Effector memory CD8-positive, alpha-beta T cell (primary cell): ENCODE results near the gene ZMYND11.
"Not testable (repeated sequence)": the region's sequence is repeated elsewhere in the genome, so short reads cannot be mapped to it uniquely, and the experiment has no call there.

ENCODE experiments used
- ATAC-seq: fragments of 150-1000 bp; cut with Tn5 transposase; replicated peaks from 2 replicates; pipeline ENCODE4 v1.10.0; 2021; ENCODE audit warnings: mild to moderate bottlenecking, moderate library complexity
- DNase-seq, 3 experiments: peaks; one replicate each; pipeline ENCODE4 v3.0.0; 2021
- H3K27ac Mint-ChIP-seq, 2 donors: one replicate each; pipeline ENCODE4 v1.8.0; 2022; ENCODE audit warnings: mild to moderate bottlenecking in 2 of 2, mixed read lengths in 2 of 2, moderate library complexity in 2 of 2
- H3K27me3 Mint-ChIP-seq, 2 donors: one replicate each; pipeline ENCODE4 v1.8.0; 2022; ENCODE audit warnings: mixed read lengths in 2 of 2
- H3K36me3 Mint-ChIP-seq: one replicate; pipeline ENCODE4 v1.8.0; 2022; ENCODE audit warnings: mild to moderate bottlenecking, moderate library complexity, mixed read lengths; ENCODE audit not compliant: insufficient read depth
- H3K4me1 Mint-ChIP-seq, 2 donors: one replicate each; pipeline ENCODE4 v1.8.0; 2022; ENCODE audit warnings: low read depth in 2 of 2, mixed read lengths in 2 of 2
- H3K4me3 Mint-ChIP-seq, 2 donors: one replicate each; pipeline ENCODE4 v1.8.0; 2022; ENCODE audit warnings: mild to moderate bottlenecking in 2 of 2, mixed read lengths in 2 of 2, moderate library complexity in 2 of 2
- H3K9me3 Mint-ChIP-seq, 2 donors: one replicate each; pipeline ENCODE4 v1.8.0; 2022; ENCODE audit warnings: mixed read lengths in 2 of 2

Gene ZMYND11

DNA sequence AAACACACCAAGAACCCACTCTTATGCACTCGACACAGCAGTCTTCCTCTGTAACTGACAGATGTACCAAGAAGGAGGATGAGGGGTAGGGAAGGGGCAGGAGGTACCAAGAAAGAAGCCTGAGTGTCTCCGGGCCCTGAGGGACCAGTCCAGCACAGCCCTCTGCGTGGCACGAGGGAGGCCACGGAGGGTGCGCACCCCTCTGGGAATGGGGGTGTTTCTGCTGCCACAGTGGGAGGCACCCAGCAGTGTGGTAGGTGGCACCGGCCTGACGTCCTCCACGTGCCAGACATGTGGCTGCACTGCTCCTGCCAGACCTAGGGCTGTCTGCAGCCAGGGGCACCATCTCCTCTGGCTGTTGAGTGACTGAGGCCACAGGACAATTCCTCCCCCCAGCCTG, 154.3 kb downstream of the ZMYND11 start:
- peaks cover 12 to 15% of the 10 kb centered on the region in 2 donors for H3K4me1 Mint-ChIP-seq
- H3K36me3 Mint-ChIP-seq = peaks cover 4% of the 10 kb centered on the region
- no peak overlapping the region for H3K4me3 Mint-ChIP-seq
- H3K27ac Mint-ChIP-seq = no peak overlapping the region
- DNase-seq = no peak
- H3K27me3 Mint-ChIP-seq = peaks cover 0 to 10% of the 10 kb centered on the region in 2 donors
- H3K9me3 Mint-ChIP-seq = no peaks in the 10 kb centered on the region
- no peak for ATAC-seq

DNA sequence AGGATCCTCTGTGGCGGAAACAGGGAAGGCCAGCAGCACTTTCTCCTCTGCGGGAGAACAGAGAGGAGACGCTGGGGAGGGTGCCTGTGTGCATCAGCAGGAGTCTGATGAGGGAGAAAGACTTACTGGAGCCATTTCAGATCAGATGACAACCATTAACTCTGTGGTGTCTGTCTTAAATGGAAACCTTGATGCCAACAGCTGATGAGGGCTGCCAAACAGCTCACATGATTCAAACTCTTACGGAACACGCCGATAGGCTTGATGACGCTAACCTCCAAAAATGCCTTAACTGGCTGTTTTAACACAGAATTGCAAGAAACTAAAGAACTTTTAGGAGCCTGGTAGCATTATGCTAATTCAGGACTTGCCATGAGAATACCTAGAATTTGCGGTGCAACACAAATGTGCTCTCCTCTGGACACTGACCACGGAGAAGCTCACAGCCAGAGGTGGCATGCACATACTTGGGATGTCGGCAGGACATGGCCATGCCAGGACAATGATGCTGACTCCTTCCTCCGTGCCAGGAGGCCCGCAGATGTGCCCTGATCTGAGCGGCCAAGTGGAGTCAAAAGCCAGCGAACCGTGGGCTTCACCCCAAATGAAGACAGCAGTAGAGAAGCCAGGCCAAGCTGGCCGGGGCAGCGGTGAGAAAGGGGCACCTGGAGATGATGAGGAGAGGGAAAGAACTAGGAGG, 154.9 kb downstream of the ZMYND11 start:
- no peaks in the 10 kb centered on the region for H3K9me3 Mint-ChIP-seq

DNA sequence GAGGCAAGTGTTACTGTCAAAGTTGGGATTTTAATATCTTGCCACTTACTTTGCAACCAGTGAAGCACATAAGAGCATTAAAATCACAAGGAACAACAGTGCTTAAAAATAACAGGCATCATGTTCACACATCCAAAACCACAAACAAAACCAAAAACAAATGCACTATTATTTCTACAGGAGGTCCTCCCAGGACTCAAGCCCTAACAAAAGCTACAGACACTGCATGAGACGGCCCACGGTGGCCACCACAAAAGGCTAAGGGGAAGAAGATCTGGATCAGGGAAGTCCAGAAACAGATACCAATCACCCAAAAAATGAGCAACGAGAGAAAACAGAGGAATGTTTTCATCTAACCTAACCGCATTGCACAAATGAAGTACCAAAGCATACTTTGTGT, 158.4 kb downstream of the ZMYND11 start:
- H3K27ac Mint-ChIP-seq = peak overlapping the region in 1 of 2 donors; percentile 76
- no peaks in the 10 kb centered on the region for H3K36me3 Mint-ChIP-seq
- H3K27me3 Mint-ChIP-seq = peaks cover 0 to 10% of the 10 kb centered on the region in 2 donors
- H3K4me3 Mint-ChIP-seq = no peak overlapping the region
- ATAC-seq (no peak), DNase-seq (no peak)
- peaks cover 11 to 12% of the 10 kb centered on the region in 2 donors for H3K4me1 Mint-ChIP-seq
- H3K9me3 Mint-ChIP-seq = no peaks in the 10 kb centered on the region

More for the DNA sequence above, 154.9 kb downstream of the ZMYND11 start:
- H3K36me3 Mint-ChIP-seq = peaks cover under 1% of the 10 kb centered on the region
- peaks cover 11 to 12% of the 10 kb centered on the region in 2 donors for H3K4me1 Mint-ChIP-seq
- H3K27me3 Mint-ChIP-seq = peaks cover 0 to 10% of the 10 kb centered on the region in 2 donors
- H3K27ac Mint-ChIP-seq = no peak overlapping the region
- H3K4me3 Mint-ChIP-seq = no peak overlapping the region
- DNase-seq = no peak
- ATAC-seq = no peak

DNA sequence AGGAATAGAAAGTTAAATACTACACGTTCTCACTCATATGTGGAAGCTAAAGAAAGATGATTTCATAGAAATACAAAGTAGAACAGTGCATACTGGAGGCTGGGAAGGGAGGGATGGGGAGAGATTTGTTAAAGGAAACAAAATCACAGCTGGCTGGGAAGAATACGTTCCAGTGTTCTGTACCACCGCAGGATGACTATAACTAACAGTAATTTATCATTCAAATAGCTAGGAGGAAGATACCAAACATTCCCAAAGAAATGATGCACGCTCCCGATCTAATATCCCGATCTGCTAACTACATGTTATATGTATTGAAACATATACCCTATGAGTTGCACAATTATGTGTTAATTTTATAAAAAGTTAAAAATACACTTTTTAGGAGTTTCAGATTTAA, 162.3 kb downstream of the ZMYND11 start:
- DNase-seq = no peak
- Mint-ChIP-seq H3K9me3 (no peaks in the 10 kb centered on the region), H3K36me3 (peaks cover 3% of the 10 kb centered on the region), H3K4me1 (peaks cover 11 to 12% of the 10 kb centered on the region in 2 donors), H3K4me3 (no peak overlapping the region), H3K27me3 (peaks cover 0 to 4% of the 10 kb centered on the region in 2 donors), H3K27ac (peak overlapping the region in 1 of 2 donors; percentile 35)
- ATAC-seq = no peak

DNA sequence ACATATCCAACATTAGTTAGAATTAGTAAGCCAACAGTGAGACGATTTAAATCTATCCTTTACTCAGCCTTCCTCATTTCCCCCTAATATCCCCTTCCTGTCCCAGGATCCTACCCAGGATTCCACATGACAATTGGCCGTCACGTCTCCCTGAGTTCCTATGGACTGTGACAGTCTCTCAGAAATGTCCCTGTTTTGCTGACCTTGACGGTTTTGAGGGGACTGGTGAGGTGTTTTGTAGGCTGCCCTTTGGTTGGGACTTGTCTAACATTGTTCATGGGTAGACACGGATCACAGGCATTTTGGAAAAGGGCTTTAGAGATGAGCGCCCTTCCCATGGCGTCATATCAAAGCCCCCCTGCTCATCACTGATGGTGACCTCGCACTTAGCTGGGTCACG, 162.8 kb downstream of the ZMYND11 start:
- H3K4me1 Mint-ChIP-seq = peaks cover 7 to 9% of the 10 kb centered on the region in 2 donors
- no peak for DNase-seq
- no peak for ATAC-seq

DNA sequence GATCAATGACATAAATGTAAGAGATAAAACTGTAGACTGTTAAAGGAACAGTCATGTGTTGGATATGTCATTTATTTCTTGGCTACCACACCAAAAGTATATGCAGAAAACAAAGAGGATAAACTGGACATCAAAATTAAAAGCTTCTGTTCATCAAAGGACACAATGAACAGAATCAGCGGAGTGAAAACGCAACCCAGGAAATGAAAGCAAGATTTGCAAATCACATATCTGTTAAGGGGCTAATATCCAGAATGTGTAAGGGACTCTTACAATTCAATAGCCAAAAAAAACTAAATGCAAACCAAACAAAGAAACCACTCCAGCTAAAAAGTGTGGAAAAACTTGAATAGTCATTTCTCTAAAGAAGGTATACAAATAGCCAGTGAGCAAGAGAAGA, 164.3 kb downstream of the ZMYND11 start:
- Mint-ChIP-seq H3K36me3 (peaks cover 3% of the 10 kb centered on the region), H3K27ac (no peak overlapping the region), H3K4me3 (no peak overlapping the region), H3K27me3 (no peaks in the 10 kb centered on the region), H3K4me1 (no peaks in the 10 kb centered on the region), H3K9me3 (no peaks in the 10 kb centered on the region)
- no peak for DNase-seq
- ATAC-seq = no peak

More for the DNA sequence above, 162.8 kb downstream of the ZMYND11 start:
- Mint-ChIP-seq H3K9me3 (no peaks in the 10 kb centered on the region), H3K36me3 (peaks cover 3% of the 10 kb centered on the region), H3K27me3 (no peaks in the 10 kb centered on the region), H3K27ac (no peak overlapping the region), H3K4me3 (no peak overlapping the region)

DNA sequence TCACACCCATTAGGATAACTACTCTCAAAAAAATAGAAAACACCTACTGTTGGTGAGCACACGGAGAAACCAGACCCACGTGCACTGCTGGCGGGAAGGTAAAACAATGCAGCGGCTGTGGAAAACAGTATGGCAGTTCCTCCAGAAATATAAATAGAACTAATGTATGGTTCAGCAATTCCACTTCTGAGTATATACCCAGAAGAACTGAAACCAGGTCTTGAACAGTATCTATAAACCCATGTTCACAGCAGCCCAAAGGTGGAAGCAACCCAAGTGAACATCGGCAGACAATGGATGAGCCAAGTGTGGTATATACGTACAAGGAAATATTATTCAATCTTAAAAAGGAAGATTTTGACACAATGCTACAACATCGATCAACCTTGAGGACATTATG, 164.7 kb downstream of the ZMYND11 start:
- Mint-ChIP-seq H3K9me3 (no peaks in the 10 kb centered on the region), H3K4me1 (peaks cover 0 to 2% of the 10 kb centered on the region in 2 donors), H3K27me3 (no peaks in the 10 kb centered on the region), H3K4me3 (no peak overlapping the region), H3K36me3 (peaks cover 3% of the 10 kb centered on the region), H3K27ac (no peak overlapping the region)
- DNase-seq = no peak
- no peak for ATAC-seq

DNA sequence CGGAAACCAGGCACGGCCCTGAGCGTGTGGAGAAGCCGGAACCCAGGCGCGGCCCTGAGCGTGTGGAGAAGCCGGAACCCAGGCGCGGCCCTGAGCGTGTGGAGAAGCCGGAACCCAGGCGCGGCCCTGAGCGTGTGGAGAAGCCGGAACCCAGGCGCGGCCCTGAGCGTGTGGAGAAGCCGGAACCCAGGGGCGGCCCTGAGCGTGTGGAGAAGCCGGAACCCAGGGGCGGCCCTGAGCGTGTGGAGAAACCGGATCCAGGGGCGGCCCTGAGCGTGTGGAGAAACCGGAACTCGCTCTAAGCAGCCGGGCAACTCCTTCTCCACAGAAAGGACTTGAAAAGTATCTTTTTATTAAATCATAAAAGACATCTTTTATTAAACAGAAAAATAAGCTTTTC, 165.3 kb downstream of the ZMYND11 start:
- not testable (repeated sequence) for ATAC-seq, DNase-seq, H3K4me1 Mint-ChIP-seq, H3K27ac Mint-ChIP-seq, H3K4me3 Mint-ChIP-seq, H3K9me3 Mint-ChIP-seq, H3K36me3 Mint-ChIP-seq, H3K27me3 Mint-ChIP-seq

DNA sequence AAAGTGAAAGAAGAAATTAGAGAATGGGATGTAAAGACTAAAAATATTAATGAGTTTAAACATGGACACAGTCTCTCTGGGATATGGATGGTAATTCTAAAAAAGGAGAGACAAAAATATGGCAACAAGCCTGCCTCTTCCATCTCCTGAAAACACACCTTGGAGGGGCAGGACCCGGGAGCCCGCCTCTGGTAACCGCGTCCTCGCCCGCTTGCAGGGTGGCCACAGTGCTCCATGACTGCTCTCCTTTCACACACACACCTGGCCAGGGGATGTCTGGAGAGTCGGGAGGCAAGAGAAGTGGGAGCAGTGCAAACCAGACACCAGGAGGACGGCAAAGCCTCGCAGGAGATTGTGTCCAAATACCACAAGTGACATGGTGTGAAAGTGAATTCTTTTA, 166.3 kb downstream of the ZMYND11 start:
- no peak overlapping the region for H3K27ac Mint-ChIP-seq
- H3K27me3 Mint-ChIP-seq = no peaks in the 10 kb centered on the region
- H3K9me3 Mint-ChIP-seq = no peaks in the 10 kb centered on the region
- H3K36me3 Mint-ChIP-seq = peaks cover 3% of the 10 kb centered on the region
- DNase-seq (no peak), ATAC-seq (no peak)
- H3K4me3 Mint-ChIP-seq = no peak overlapping the region
- peaks cover 0 to 3% of the 10 kb centered on the region in 2 donors for H3K4me1 Mint-ChIP-seq
